Vagina (tissue), 2 donors: ENCODE results near the gene ABLIM1. TPM values are rescaled to one million over a fixed set of nuclear protein-coding genes. Genes with fewer than 3 reads are reported as not detected.

Experiments
- DNase-seq, 2 donors: peaks; one replicate each; pipeline ENCODE4 v3.0.0-alpha.2; 2017; ENCODE audit errors: extremely low spot score in 2 of 2
- H3K27ac ChIP-seq: fragments of 200-600 bp; sonication (generic); one replicate; pipeline ENCODE4 v1.5.1; 2019
- H3K27me3 ChIP-seq: fragments of 200-600 bp; sonication (generic); one replicate; pipeline ENCODE4 v1.5.1; 2019
- H3K36me3 ChIP-seq, 2 donors: fragments of 200-600 bp; sonication (generic); one replicate each; pipeline ENCODE4 v1.5.1; 2017 to 2019
- H3K4me1 ChIP-seq: fragments of 200-600 bp; sonication (generic); one replicate; pipeline ENCODE4 v1.5.1; 2019
- H3K4me3 ChIP-seq, 2 donors: fragments of 200-600 bp; sonication (generic); 1 replicate in 1 of 2; 2 replicates in 1 of 2; pipeline ENCODE4 v1.5.1; 2016 to 2019
- H3K9me3 ChIP-seq: fragments of 200-600 bp; sonication (generic); one replicate; pipeline ENCODE4 v1.5.1; 2019
- CTCF ChIP-seq, 3 experiments: fragments of 450-650 bp in 2 of 3; fragments of 200-600 bp in 1 of 3; sonication (generic) in 1 of 3; IDR thresholded peaks; one replicate each; pipeline ENCODE4 v1.5.1; 2017 to 2019; ENCODE audit warnings: antibody characterized with exemption in 3 of 3, mild to moderate bottlenecking in 2 of 3, moderate library complexity in 2 of 3
- POLR2A ChIP-seq, 2 donors: fragments of 450-650 bp; IDR thresholded peaks; one replicate each; pipeline ENCODE4 v1.6.1; 2017; ENCODE audit warnings: antibody characterized with exemption in 2 of 2, mild to moderate bottlenecking in 2 of 2, moderate library complexity in 2 of 2
- POLR2AphosphoS5 ChIP-seq, 2 donors: sonication (generic); formaldehyde crosslinking; IDR thresholded peaks; one replicate each; pipeline ENCODE4 v1.9.0; 2017; ENCODE audit warnings: antibody characterized with exemption in 2 of 2, mild to moderate bottlenecking in 2 of 2, low read depth in 1 of 2; ENCODE audit not compliant: insufficient read depth in 1 of 2
- intact Hi-C: fragments of 100-400 bp; cut with DNase I; formaldehyde crosslinking; loops from one replicate; pipeline ENCODE4 v1.15.1; 2023
- total RNA-seq: library from RNA; depleted of rRNA; stranded (reverse); fragments of >200 nt; gene quantifications from one replicate; pipeline ENCODE4 v1.2.3, GENCODE V29; 2016

ABLIM1 gene
- total RNA-seq, 1 donor from 2014 or later, result 176 TPM

- TF ChIP-seq POLR2AphosphoS5 (IDR thresholded peaks at IDR 0.05; ENCODE audit: insufficient read depth in 1 of 2, low read depth in 1 of 2), result no peak
- no peaks in the 10 kb centered on the region for H3K9me3 ChIP-seq
- H3K36me3 ChIP-seq, result no peaks in the 10 kb centered on the region
- no peaks in the 10 kb centered on the region for H3K27me3 ChIP-seq
- peaks cover 51% of the 10 kb centered on the region for H3K4me1 ChIP-seq
- H3K4me3 ChIP-seq, result no peak overlapping the region
- intact Hi-C loops, result no loop called here
- DNase-seq, result no peak
- no peak overlapping the region for H3K27ac ChIP-seq
Measured at GRCh38 chr10:114389426-114389825, 268.6 kb downstream of the ABLIM1 start.

GRCh38 chr10:114388275-114388674 lies 269.8 kb downstream of the ABLIM1 start:
- DNase-seq, result no peak
- intact Hi-C loops, result no loop called here
- H3K36me3 ChIP-seq, result no peaks in the 10 kb centered on the region
- H3K27ac ChIP-seq, result no peak overlapping the region
- H3K4me1 ChIP-seq, result peaks cover 39% of the 10 kb centered on the region
- no peak for TF ChIP-seq CTCF (IDR thresholded peaks at IDR 0.05)
- TF ChIP-seq POLR2A (IDR thresholded peaks at IDR 0.05), result no peak
- TF ChIP-seq POLR2AphosphoS5 (IDR thresholded peaks at IDR 0.05; ENCODE audit: insufficient read depth in 1 of 2, low read depth in 1 of 2), result no peak
- H3K9me3 ChIP-seq, result no peaks in the 10 kb centered on the region
- no peak overlapping the region for H3K4me3 ChIP-seq
- no peaks in the 10 kb centered on the region for H3K27me3 ChIP-seq

GRCh38 chr10:114387784-114388183 lies 270.3 kb downstream of the ABLIM1 start:
- H3K27ac ChIP-seq, result no peak overlapping the region
- H3K9me3 ChIP-seq, result no peaks in the 10 kb centered on the region
- H3K4me1 ChIP-seq, result peaks cover 34% of the 10 kb centered on the region
- DNase-seq, result no peak
- intact Hi-C loops, result no loop called here
- H3K36me3 ChIP-seq, result no peaks in the 10 kb centered on the region
- no peak for TF ChIP-seq CTCF (IDR thresholded peaks at IDR 0.05)
- no peak for TF ChIP-seq POLR2A (IDR thresholded peaks at IDR 0.05)
- TF ChIP-seq POLR2AphosphoS5 (IDR thresholded peaks at IDR 0.05; ENCODE audit: insufficient read depth in 1 of 2, low read depth in 1 of 2), result no peak
- no peak overlapping the region for H3K4me3 ChIP-seq
- H3K27me3 ChIP-seq, result no peaks in the 10 kb centered on the region

GRCh38 chr10:114386452-114386851 lies 271.6 kb downstream of the ABLIM1 start:
- no peaks in the 10 kb centered on the region for H3K36me3 ChIP-seq
- peaks cover 21% of the 10 kb centered on the region for H3K4me1 ChIP-seq
- no peaks in the 10 kb centered on the region for H3K27me3 ChIP-seq
- no peaks in the 10 kb centered on the region for H3K9me3 ChIP-seq
- DNase-seq, result no peak
- intact Hi-C loops, result no loop called here
- H3K27ac ChIP-seq, result no peak overlapping the region
- TF ChIP-seq CTCF (IDR thresholded peaks at IDR 0.05) (no peak), POLR2AphosphoS5 (IDR thresholded peaks at IDR 0.05; ENCODE audit: insufficient read depth in 1 of 2, low read depth in 1 of 2) (no peak), POLR2A (IDR thresholded peaks at IDR 0.05) (no peak)
- no peak overlapping the region for H3K4me3 ChIP-seq

GRCh38 chr10:114385557-114385956 lies 272.5 kb downstream of the ABLIM1 start:
- H3K4me1 ChIP-seq, result peaks cover 18% of the 10 kb centered on the region
- no peak for TF ChIP-seq POLR2A (IDR thresholded peaks at IDR 0.05)
- TF ChIP-seq POLR2AphosphoS5 (IDR thresholded peaks at IDR 0.05; ENCODE audit: insufficient read depth in 1 of 2, low read depth in 1 of 2), result no peak
- TF ChIP-seq CTCF (IDR thresholded peaks at IDR 0.05), result no peak
- intact Hi-C loops, result no loop called here

More at GRCh38 chr10:114385557-114385956, 272.5 kb downstream of the ABLIM1 start:
- no peaks in the 10 kb centered on the region for H3K27me3 ChIP-seq
- no peak overlapping the region for H3K4me3 ChIP-seq
- H3K27ac ChIP-seq, result no peak overlapping the region
- no peaks in the 10 kb centered on the region for H3K36me3 ChIP-seq
- no peaks in the 10 kb centered on the region for H3K9me3 ChIP-seq
- no peak for DNase-seq
